ENCODE measurements around the gene UBE2E2. TPM values are rescaled to one million over a fixed set of nuclear protein-coding genes. Genes with fewer than 3 reads are reported as not detected.

The UBE2E2 gene
- total RNA-seq, 2 experiments from 2014 or later, result 16.5 to 23.2 TPM

GRCh38 chr3:23468203-23468602 is 265.1 kb downstream of the UBE2E2 start:
- intact Hi-C loops (cut with micrococcal nuclease), result no loop called here
- Mint-ChIP-seq H3K27me3 (no peaks in the 10 kb centered on the region), H3K4me1 (ENCODE audit: low read depth) (no peaks in the 10 kb centered on the region), H3K27ac (no peak overlapping the region), H3K9me3 (peaks cover 17% of the 10 kb centered on the region), H3K36me3 (ENCODE audit: low read depth) (peaks cover 10% of the 10 kb centered on the region), H3K4me3 (no peak overlapping the region)
- no peak for ATAC-seq
- POLR2A ChIA-PET, result no interaction called here
- CTCF ChIA-PET, result no interaction called here
- no peak for TF ChIP-seq CTCF (IDR thresholded peaks at IDR 0.05)
- no peak for DNase-seq

GRCh38 chr3:23474580-23475357 is 271.6 kb downstream of the UBE2E2 start:
- ATAC-seq (peak; percentile 80), DNase-seq (no peak)
- H3K4me1 Mint-ChIP-seq (ENCODE audit: low read depth), result peaks cover 12% of the 10 kb centered on the region
- CTCF ChIA-PET, result no interaction called here
- POLR2A ChIA-PET, result no interaction called here
- no peak overlapping the region for H3K4me3 Mint-ChIP-seq
- H3K27me3 Mint-ChIP-seq, result no peaks in the 10 kb centered on the region
- H3K9me3 Mint-ChIP-seq, result peaks cover 9% of the 10 kb centered on the region
- H3K36me3 Mint-ChIP-seq (ENCODE audit: low read depth), result peaks cover 9% of the 10 kb centered on the region
- H3K27ac Mint-ChIP-seq, result peak overlapping the region; percentile 44
- intact Hi-C loops (cut with micrococcal nuclease), result no loop called here
- no peak for TF ChIP-seq CTCF (IDR thresholded peaks at IDR 0.05)

GRCh38 chr3:23475446-23475845 is 272.3 kb downstream of the UBE2E2 start:
- Mint-ChIP-seq H3K27me3 (no peaks in the 10 kb centered on the region), H3K36me3 (ENCODE audit: low read depth) (peaks cover 9% of the 10 kb centered on the region), H3K4me1 (ENCODE audit: low read depth) (peaks cover 12% of the 10 kb centered on the region), H3K4me3 (no peak overlapping the region), H3K27ac (no peak overlapping the region), H3K9me3 (peaks cover 9% of the 10 kb centered on the region)
- intact Hi-C loops (cut with micrococcal nuclease), result no loop called here
- ATAC-seq (no peak), DNase-seq (no peak)
- no peak for TF ChIP-seq CTCF (IDR thresholded peaks at IDR 0.05)
- ChIA-PET POLR2A (no interaction called here), CTCF (no interaction called here)

- Mint-ChIP-seq H3K27ac (no peak overlapping the region), H3K4me1 (ENCODE audit: low read depth) (peaks cover 12% of the 10 kb centered on the region), H3K27me3 (no peaks in the 10 kb centered on the region), H3K36me3 (ENCODE audit: low read depth) (peaks cover 9% of the 10 kb centered on the region), H3K4me3 (no peak overlapping the region), H3K9me3 (peaks cover 10% of the 10 kb centered on the region)
- intact Hi-C loops (cut with micrococcal nuclease), result no loop called here
- no peak for TF ChIP-seq CTCF (IDR thresholded peaks at IDR 0.05)
- POLR2A ChIA-PET, result no interaction called here
- CTCF ChIA-PET, result no interaction called here
- ATAC-seq, result no peak
- no peak for DNase-seq
Measured at GRCh38 chr3:23479026-23479425, 275.9 kb downstream of the UBE2E2 start.

GRCh38 chr3:23479615-23480328 is 276.6 kb downstream of the UBE2E2 start:
- ChIA-PET CTCF (no interaction called here), POLR2A (no interaction called here)
- peaks cover 7% of the 10 kb centered on the region for H3K4me1 Mint-ChIP-seq (ENCODE audit: low read depth)
- no peak for TF ChIP-seq CTCF (IDR thresholded peaks at IDR 0.05)
- intact Hi-C loops (cut with micrococcal nuclease), result no loop called here
- ATAC-seq, result no peak
- no peak overlapping the region for H3K27ac Mint-ChIP-seq
- no peak for DNase-seq
- peaks cover 10% of the 10 kb centered on the region for H3K36me3 Mint-ChIP-seq (ENCODE audit: low read depth)
- H3K9me3 Mint-ChIP-seq, result peaks cover 16% of the 10 kb centered on the region
- no peaks in the 10 kb centered on the region for H3K27me3 Mint-ChIP-seq
- no peak overlapping the region for H3K4me3 Mint-ChIP-seq
